ENCODE data around the gene DOCK10. TPM values are rescaled to one million over a fixed set of nuclear protein-coding genes. Genes with fewer than 3 reads are reported as not detected.

The DOCK10 gene
- total RNA-seq, 1 donor from 2014 or later, result 9.8 TPM

DNA sequence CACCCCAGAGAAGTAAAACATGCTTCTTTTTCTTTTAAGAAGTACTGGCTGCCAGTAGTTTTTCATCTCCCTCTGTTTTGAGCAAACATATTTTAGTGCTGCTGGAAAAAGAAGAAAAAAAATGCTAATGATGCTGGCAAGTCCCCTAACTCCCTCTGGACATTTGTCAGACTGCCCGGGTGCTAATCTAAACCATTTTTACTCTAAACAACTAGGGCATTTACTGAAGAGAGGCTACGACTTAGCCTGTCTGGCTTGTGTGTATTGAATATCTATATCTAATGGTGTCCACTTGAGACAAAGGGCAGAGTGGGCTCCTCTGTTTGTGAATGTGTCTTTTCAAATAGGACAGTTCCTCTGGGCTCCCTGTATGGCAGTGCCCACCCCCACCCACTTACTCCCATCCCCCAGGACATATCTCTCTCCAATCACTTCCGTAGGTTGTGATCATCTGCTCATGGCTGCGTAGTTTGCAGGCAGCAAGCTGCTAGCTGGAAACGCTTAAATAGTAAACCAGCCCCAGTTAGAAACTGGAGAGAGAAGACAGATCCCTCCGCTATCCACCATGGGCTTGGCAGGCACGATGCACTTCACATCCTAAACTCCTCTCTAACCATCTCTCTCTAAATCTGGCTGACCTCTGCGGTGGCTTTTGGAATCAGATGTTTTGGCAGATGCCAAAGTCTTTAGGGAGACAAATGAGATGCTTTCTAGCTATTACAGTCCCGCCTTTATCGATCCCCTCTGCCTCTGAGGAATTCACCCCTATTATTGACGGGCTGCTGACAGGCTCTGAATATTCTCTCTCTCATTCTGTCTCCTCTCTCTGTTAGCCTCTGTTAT lies 58.3 kb downstream of the DOCK10 start:
- TF ChIP-seq POLR2A (IDR thresholded peaks at IDR 0.05), result no peak
- intact Hi-C loops (cut with DNase I), result no loop called here
- no peaks in the 10 kb centered on the region for H3K9me3 ChIP-seq
- H3K27ac ChIP-seq, result peak overlapping the region; percentile 77
- H3K4me1 ChIP-seq, result peaks cover 15% of the 10 kb centered on the region
- no peaks in the 10 kb centered on the region for H3K36me3 ChIP-seq
- H3K4me3 ChIP-seq, result peak overlapping the region; percentile 27 to 30
- H3K27me3 ChIP-seq, result no peaks in the 10 kb centered on the region
- DNase-seq (ENCODE audit: extremely low spot score in 2 of 2), result no peak

- peak overlapping the region; percentile 77 for H3K27ac ChIP-seq
These were observed 59.2 kb downstream of the DOCK10 start for GRCh38 chr2:224982910-224983711.

DNA sequence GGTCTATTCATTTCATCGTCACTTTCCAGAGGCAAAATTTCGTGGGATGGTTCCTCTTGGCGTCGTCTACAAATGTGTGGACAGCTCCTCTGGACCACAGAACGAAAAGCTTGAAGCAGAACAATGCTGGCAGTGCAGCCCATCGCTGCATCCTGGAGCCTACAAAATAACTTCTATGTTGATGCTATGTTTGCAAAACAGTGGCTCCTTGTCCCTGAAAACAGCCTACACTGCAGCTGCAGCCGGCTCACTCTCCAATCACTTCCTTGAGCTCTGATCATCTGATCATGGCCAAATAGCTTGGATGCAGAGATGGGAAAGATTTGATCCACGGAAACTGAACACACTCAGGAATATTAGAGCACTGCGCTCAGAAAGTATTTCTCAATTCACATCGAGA lies 60.0 kb downstream of the DOCK10 start:
- Histone ChIP-seq H3K36me3 (no peaks in the 10 kb centered on the region), H3K4me3 (peak overlapping the region in 1 of 2 donors; percentile 30), H3K27ac (peak overlapping the region; percentile 77), H3K9me3 (no peaks in the 10 kb centered on the region), H3K27me3 (no peaks in the 10 kb centered on the region), H3K4me1 (peaks cover 15% of the 10 kb centered on the region)
- no peak for TF ChIP-seq POLR2A (IDR thresholded peaks at IDR 0.05)
- TF ChIP-seq, protein P1, sequence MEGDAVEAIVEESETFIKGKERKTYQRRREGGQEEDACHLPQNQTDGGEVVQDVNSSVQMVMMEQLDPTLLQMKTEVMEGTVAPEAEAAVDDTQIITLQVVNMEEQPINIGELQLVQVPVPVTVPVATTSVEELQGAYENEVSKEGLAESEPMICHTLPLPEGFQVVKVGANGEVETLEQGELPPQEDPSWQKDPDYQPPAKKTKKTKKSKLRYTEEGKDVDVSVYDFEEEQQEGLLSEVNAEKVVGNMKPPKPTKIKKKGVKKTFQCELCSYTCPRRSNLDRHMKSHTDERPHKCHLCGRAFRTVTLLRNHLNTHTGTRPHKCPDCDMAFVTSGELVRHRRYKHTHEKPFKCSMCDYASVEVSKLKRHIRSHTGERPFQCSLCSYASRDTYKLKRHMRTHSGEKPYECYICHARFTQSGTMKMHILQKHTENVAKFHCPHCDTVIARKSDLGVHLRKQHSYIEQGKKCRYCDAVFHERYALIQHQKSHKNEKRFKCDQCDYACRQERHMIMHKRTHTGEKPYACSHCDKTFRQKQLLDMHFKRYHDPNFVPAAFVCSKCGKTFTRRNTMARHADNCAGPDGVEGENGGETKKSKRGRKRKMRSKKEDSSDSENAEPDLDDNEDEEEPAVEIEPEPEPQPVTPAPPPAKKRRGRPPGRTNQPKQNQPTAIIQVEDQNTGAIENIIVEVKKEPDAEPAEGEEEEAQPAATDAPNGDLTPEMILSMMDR (IDR thresholded peaks at IDR 0.05), result no peak
- TF ChIP-seq POLR2AphosphoS5 (IDR thresholded peaks at IDR 0.05; ENCODE audit: insufficient read depth in 1 of 2, low read depth in 1 of 2), result no peak
- no peak for DNase-seq (ENCODE audit: extremely low spot score in 2 of 2)
- intact Hi-C loops (cut with DNase I), result no loop called here

More at GRCh38 chr2:224982910-224983711, 59.2 kb downstream of the DOCK10 start:
- Histone ChIP-seq H3K9me3 (no peaks in the 10 kb centered on the region), H3K36me3 (no peaks in the 10 kb centered on the region), H3K4me1 (peaks cover 15% of the 10 kb centered on the region), H3K27me3 (no peaks in the 10 kb centered on the region), H3K4me3 (peak overlapping the region; percentile 27 to 30)
- no peak for DNase-seq (ENCODE audit: extremely low spot score in 2 of 2)
- no peak for TF ChIP-seq POLR2A (IDR thresholded peaks at IDR 0.05)
- no peak for TF ChIP-seq POLR2AphosphoS5 (IDR thresholded peaks at IDR 0.05; ENCODE audit: insufficient read depth in 1 of 2, low read depth in 1 of 2)
- TF ChIP-seq, protein P1 (IDR thresholded peaks at IDR 0.05), result no peak
- intact Hi-C loops (cut with DNase I), result no loop called here

DNA sequence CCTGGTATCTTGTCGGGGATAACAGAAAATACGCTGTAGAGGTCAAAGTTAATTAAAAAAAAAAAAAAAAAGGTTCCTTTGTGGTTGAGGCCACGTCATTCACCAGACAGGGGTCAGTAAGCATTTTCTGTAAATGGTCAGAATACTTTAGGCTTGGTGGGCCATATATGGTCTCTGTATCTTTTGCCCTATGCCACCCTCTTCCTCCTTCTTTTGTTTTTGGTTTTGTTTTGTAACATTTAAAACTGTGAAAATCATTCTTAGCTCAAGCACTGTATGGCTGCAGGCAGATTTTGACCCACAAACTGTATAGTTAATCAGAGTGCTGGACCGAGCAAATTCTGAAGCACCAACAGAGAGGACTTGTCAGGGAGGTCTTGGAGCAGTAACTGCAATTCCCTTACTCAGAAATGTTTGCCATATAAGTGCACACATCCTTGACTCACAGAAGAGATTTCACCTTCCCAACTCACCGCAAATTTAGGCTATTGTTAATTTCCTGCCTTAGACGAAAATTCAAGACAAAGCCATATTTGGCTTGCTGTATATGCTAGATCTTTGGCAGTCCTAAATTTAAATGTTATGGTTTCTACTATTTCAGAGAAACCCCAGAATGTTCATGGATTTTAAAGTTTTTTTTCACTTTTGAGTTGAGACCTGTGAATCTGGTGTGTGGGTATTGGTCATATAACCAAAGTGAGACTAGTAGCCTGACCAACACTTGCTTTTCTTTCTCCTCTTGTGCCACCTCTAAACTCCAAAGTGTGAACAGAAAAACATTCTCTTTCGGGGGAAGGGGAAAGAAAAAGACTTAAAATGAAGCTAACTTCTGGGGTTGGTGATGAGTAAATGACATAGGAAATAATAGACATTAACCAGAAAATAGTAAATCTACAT lies 65.4 kb downstream of the DOCK10 start:
- no peak for DNase-seq (ENCODE audit: extremely low spot score in 2 of 2)
- no peaks in the 10 kb centered on the region for H3K27me3 ChIP-seq
- no peaks in the 10 kb centered on the region for H3K9me3 ChIP-seq
- no peak overlapping the region for H3K4me3 ChIP-seq
- no peak for TF ChIP-seq POLR2A (IDR thresholded peaks at IDR 0.05)
- TF ChIP-seq, protein P1 (IDR thresholded peaks at IDR 0.05), result no peak
- no peak for TF ChIP-seq POLR2AphosphoS5 (IDR thresholded peaks at IDR 0.05; ENCODE audit: insufficient read depth in 1 of 2, low read depth in 1 of 2)
- intact Hi-C loops (cut with DNase I), result no loop called here
- no peaks in the 10 kb centered on the region for H3K36me3 ChIP-seq
- H3K4me1 ChIP-seq, result peaks cover 20% of the 10 kb centered on the region
- no peak overlapping the region for H3K27ac ChIP-seq

GRCh38 chr2:224975761-224976160 lies 66.5 kb downstream of the DOCK10 start:
- Histone ChIP-seq H3K27ac (no peak overlapping the region), H3K4me3 (no peak overlapping the region), H3K27me3 (no peaks in the 10 kb centered on the region), H3K36me3 (no peaks in the 10 kb centered on the region), H3K9me3 (no peaks in the 10 kb centered on the region), H3K4me1 (peaks cover 26% of the 10 kb centered on the region)
- intact Hi-C loops (cut with DNase I), result no loop called here
- no peak for DNase-seq (ENCODE audit: extremely low spot score in 2 of 2)
- TF ChIP-seq, protein P1 (IDR thresholded peaks at IDR 0.05), result no peak
- no peak for TF ChIP-seq POLR2AphosphoS5 (IDR thresholded peaks at IDR 0.05; ENCODE audit: insufficient read depth in 1 of 2, low read depth in 1 of 2)

Measured in vagina (tissue), 2 donors.